PC-3 (cell line): ENCODE measurements around the gene ADAM11.

ENCODE experiments used
- EZH2phosphoT487 ChIP-seq: fragments of 300-600 bp; sonication (generic); IDR thresholded peaks from 2 replicates; pipeline ENCODE4 v1.6.1; 2018; ENCODE audit warnings: mild to moderate bottlenecking, antibody characterized with exemption, low read length, borderline replicate concordance
- TF ChIP-seq, protein P1 (sequence below): fragments of 300-600 bp; sonication (generic); conservative IDR thresholded peaks from 2 replicates; pipeline ENCODE4 v1.5.1; 2017; ENCODE audit warnings: antibody characterized with exemption, low read depth, mild to moderate bottlenecking, low read length

DNA sequence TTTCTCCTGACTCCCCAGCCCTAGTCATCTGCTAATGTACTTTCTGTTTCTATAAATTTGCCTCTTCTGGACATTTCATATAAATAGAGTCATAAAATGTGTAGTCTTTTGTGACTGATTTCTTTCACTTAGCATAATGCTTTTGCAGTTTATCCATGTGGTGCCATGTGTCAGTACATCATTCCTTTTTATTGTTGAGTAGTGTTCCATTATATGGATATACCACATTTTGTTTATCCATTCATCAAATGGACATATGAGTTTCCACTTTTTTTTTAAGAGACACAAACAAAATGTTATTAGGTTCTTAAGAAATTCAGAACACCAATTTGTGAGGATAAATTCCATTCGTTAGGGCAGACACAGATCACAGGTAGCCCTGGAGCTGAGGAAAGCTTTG, 39.3 kb upstream of the ADAM11 start:
- TF ChIP-seq, protein P1, sequence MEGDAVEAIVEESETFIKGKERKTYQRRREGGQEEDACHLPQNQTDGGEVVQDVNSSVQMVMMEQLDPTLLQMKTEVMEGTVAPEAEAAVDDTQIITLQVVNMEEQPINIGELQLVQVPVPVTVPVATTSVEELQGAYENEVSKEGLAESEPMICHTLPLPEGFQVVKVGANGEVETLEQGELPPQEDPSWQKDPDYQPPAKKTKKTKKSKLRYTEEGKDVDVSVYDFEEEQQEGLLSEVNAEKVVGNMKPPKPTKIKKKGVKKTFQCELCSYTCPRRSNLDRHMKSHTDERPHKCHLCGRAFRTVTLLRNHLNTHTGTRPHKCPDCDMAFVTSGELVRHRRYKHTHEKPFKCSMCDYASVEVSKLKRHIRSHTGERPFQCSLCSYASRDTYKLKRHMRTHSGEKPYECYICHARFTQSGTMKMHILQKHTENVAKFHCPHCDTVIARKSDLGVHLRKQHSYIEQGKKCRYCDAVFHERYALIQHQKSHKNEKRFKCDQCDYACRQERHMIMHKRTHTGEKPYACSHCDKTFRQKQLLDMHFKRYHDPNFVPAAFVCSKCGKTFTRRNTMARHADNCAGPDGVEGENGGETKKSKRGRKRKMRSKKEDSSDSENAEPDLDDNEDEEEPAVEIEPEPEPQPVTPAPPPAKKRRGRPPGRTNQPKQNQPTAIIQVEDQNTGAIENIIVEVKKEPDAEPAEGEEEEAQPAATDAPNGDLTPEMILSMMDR = no peak
- TF ChIP-seq EZH2phosphoT487 = no peak
